WTC11 (cell line): Measurements from ENCODE around the gene ARMC9. TPM values are rescaled to one million over a fixed set of nuclear protein-coding genes. Genes with fewer than 3 reads are reported as not detected.

Experiments used
- ATAC-seq: fragments of 200-7000 bp; cut with Tn5 transposase; 2 replicates; pipeline ENCODE4 v1.10.0; 2021; ENCODE audit warnings: mild to moderate bottlenecking, moderate library complexity
- CTCF ChIA-PET: fragments of 300-600 bp; sonication (Branson Sonifier 250); formaldehyde crosslinking; loops from one replicate; lab custom pipeline; 2021; ENCODE audit warnings: antibody characterized with exemption; lab: Charles Lee
- POLR2A ChIA-PET: fragments of 350-600 bp; sonication (Branson Sonifier 250); formaldehyde crosslinking; loops from one replicate; lab custom pipeline; 2021; ENCODE audit warnings: antibody characterized with exemption; lab: Charles Lee
- DNase-seq: peaks from one replicate; pipeline ENCODE4 v3.0.0; 2021; ENCODE audit warnings: low spot score
- H3K27ac Mint-ChIP-seq: 2 replicates; pipeline ENCODE4 v1.8.0; 2021; ENCODE audit warnings: mixed read lengths
- H3K27me3 Mint-ChIP-seq: 2 replicates; pipeline ENCODE4 v1.8.0; 2021; ENCODE audit warnings: low read depth, mild to moderate bottlenecking, moderate library complexity, mixed read lengths
- H3K36me3 Mint-ChIP-seq: 2 replicates; pipeline ENCODE4 v1.8.0; 2021; ENCODE audit warnings: mixed read lengths
- H3K4me1 Mint-ChIP-seq: 2 replicates; pipeline ENCODE4 v1.8.0; 2022; ENCODE audit warnings: mixed read lengths
- H3K4me3 Mint-ChIP-seq: 2 replicates; pipeline ENCODE4 v1.8.0; 2021; ENCODE audit warnings: mild to moderate bottlenecking, moderate library complexity, mixed read lengths
- H3K9me3 Mint-ChIP-seq: 2 replicates; pipeline ENCODE4 v1.8.0; 2021; ENCODE audit warnings: mixed read lengths
- AR ChIP-seq: fragments of 250-450 bp; sonication (Bioruptor Pico); IDR thresholded peaks from 2 replicates; pipeline ENCODE4 v1.9.0; 2021; ENCODE audit warnings: mild to moderate bottlenecking
- FOXP1 ChIP-seq: sonication (generic); formaldehyde crosslinking; IDR thresholded peaks from 2 replicates; pipeline ENCODE4 v1.8.0; 2022; ENCODE audit warnings: missing genetic modification reagents, mild to moderate bottlenecking, moderate library complexity, borderline replicate concordance
- GTF2I ChIP-seq: fragments of 250-450 bp; sonication (Bioruptor Pico); conservative IDR thresholded peaks from 2 replicates; pipeline ENCODE4 v1.4.0; 2021; ENCODE audit warnings: mild to moderate bottlenecking
- IRF2 ChIP-seq: sonication (generic); formaldehyde crosslinking; IDR thresholded peaks from 2 replicates; pipeline ENCODE4 v1.8.0; 2022; ENCODE audit warnings: low read depth, missing genetic modification reagents, borderline replicate concordance
- MXD4 ChIP-seq: fragments of 250-450 bp; sonication (Bioruptor Pico); IDR thresholded peaks from 2 replicates; pipeline ENCODE4 v1.8.0; 2021; ENCODE audit warnings: mild to moderate bottlenecking, moderate library complexity, borderline replicate concordance
- RORB ChIP-seq: fragments of 250-450 bp; sonication (Bioruptor Pico); IDR thresholded peaks from 2 replicates; pipeline ENCODE4 v1.9.0; 2021; ENCODE audit warnings: mild to moderate bottlenecking
- SMAD4 ChIP-seq: sonication (generic); formaldehyde crosslinking; IDR thresholded peaks from 2 replicates; pipeline ENCODE4 v1.8.0; 2022; ENCODE audit warnings: mild to moderate bottlenecking, missing genetic modification reagents
- ZNF425 ChIP-seq: fragments of 250-450 bp; sonication (Bioruptor Pico); conservative IDR thresholded peaks from 2 replicates; pipeline ENCODE4 v1.9.0; 2021; ENCODE audit warnings: mild to moderate bottlenecking
- total RNA-seq: library from RNA; stranded (reverse); gene quantifications from 3 replicates; pipeline ENCODE4 v1.2.3, GENCODE V29; 2021
- TF ChIP-seq, protein P1 (sequence below): sonication (generic); formaldehyde crosslinking; IDR thresholded peaks from 2 replicates; pipeline ENCODE4 v1.8.1; 2023; ENCODE audit warnings: mild to moderate bottlenecking, moderate library complexity, missing genetic modification reagents
- TF ChIP-seq, protein P2 (sequence below): sonication (generic); formaldehyde crosslinking; IDR thresholded peaks from 2 replicates; pipeline ENCODE4 v1.8.0; 2023; ENCODE audit warnings: mild to moderate bottlenecking, missing genetic modification reagents
- TF ChIP-seq, protein P3 (sequence below): sonication (generic); formaldehyde crosslinking; IDR thresholded peaks from 2 replicates; pipeline ENCODE4 v1.8.1; 2023; ENCODE audit warnings: mild to moderate bottlenecking, missing genetic modification reagents, moderate library complexity
- TF ChIP-seq, protein P4 (sequence below): fragments of 250-450 bp; sonication (Bioruptor Pico); IDR thresholded peaks from 2 replicates; pipeline ENCODE4 v1.8.0; 2021; ENCODE audit warnings: mild to moderate bottlenecking

ARMC9 gene
- total RNA-seq, 1 experiment from 2014 or later, result 34.9 TPM

DNA sequence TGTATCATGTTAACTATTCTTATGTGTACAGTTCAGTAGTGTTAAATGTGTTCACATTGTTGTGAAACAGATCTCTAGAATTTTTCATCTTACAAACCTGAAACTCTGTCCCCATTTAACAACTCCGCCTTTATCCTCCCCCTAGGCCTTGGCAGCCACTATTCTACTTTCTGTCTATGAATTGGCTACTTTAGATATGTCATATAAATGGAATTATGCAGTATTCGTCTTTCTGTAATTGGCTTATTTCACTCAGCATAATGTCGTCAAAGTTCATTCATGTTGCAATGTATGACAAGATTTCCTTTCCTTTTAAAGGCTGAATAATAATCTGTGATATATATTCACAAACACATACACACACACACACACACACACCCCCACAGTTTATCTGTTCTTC is 12.4 kb downstream of the ARMC9 start (continued):
- TF ChIP-seq, protein P1, sequence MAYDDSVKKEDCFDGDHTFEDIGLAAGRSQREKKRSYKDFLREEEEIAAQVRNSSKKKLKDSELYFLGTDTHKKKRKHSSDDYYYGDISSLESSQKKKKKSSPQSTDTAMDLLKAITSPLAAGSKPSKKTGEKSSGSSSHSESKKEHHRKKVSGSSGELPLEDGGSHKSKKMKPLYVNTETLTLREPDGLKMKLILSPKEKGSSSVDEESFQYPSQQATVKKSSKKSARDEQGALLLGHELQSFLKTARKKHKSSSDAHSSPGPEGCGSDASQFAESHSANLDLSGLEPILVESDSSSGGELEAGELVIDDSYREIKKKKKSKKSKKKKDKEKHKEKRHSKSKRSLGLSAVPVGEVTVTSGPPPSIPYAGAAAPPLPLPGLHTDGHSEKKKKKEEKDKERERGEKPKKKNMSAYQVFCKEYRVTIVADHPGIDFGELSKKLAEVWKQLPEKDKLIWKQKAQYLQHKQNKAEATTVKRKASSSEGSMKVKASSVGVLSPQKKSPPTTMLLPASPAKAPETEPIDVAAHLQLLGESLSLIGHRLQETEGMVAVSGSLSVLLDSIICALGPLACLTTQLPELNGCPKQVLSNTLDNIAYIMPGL (CRISPR knock-in tag), result no peak
- TF ChIP-seq AR (CRISPR knock-in tag), result no peak
- TF ChIP-seq ZNF425, result no peak

DNA sequence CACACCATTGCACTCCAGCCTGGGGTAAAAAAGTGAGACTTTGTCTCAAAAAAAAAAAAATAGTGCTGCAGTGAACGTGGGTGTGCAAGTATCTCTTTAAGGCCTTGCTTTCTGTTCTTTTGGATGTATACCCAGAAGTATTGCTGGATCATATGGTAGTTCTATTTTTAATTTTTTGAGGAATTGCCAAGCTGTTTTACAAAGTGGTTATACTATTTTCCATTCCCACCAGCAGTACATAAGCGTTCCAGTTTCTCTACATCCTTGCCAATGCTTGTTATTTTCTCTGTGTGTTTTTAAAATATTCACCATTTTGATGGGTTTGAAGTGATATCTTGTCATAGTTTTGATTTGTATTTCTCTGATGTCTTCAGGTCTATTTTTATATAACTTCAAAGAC is 13.1 kb downstream of the ARMC9 start:
- POLR2A ChIA-PET, result no interaction called here
- TF ChIP-seq SMAD4 (no peak), MXD4 (CRISPR knock-in tag) (no peak), FOXP1 (CRISPR knock-in tag) (no peak), IRF2 (CRISPR knock-in tag) (no peak), GTF2I (no peak), RORB (CRISPR knock-in tag) (no peak)
- TF ChIP-seq, protein P2, sequence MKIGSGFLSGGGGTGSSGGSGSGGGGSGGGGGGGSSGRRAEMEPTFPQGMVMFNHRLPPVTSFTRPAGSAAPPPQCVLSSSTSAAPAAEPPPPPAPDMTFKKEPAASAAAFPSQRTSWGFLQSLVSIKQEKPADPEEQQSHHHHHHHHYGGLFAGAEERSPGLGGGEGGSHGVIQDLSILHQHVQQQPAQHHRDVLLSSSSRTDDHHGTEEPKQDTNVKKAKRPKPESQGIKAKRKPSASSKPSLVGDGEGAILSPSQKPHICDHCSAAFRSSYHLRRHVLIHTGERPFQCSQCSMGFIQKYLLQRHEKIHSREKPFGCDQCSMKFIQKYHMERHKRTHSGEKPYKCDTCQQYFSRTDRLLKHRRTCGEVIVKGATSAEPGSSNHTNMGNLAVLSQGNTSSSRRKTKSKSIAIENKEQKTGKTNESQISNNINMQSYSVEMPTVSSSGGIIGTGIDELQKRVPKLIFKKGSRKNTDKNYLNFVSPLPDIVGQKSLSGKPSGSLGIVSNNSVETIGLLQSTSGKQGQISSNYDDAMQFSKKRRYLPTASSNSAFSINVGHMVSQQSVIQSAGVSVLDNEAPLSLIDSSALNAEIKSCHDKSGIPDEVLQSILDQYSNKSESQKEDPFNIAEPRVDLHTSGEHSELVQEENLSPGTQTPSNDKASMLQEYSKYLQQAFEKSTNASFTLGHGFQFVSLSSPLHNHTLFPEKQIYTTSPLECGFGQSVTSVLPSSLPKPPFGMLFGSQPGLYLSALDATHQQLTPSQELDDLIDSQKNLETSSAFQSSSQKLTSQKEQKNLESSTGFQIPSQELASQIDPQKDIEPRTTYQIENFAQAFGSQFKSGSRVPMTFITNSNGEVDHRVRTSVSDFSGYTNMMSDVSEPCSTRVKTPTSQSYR (CRISPR knock-in tag), result no peak
- TF ChIP-seq, protein P3, sequence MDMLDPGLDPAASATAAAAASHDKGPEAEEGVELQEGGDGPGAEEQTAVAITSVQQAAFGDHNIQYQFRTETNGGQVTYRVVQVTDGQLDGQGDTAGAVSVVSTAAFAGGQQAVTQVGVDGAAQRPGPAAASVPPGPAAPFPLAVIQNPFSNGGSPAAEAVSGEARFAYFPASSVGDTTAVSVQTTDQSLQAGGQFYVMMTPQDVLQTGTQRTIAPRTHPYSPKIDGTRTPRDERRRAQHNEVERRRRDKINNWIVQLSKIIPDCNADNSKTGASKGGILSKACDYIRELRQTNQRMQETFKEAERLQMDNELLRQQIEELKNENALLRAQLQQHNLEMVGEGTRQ (CRISPR knock-in tag), result no peak
- TF ChIP-seq, protein P4, sequence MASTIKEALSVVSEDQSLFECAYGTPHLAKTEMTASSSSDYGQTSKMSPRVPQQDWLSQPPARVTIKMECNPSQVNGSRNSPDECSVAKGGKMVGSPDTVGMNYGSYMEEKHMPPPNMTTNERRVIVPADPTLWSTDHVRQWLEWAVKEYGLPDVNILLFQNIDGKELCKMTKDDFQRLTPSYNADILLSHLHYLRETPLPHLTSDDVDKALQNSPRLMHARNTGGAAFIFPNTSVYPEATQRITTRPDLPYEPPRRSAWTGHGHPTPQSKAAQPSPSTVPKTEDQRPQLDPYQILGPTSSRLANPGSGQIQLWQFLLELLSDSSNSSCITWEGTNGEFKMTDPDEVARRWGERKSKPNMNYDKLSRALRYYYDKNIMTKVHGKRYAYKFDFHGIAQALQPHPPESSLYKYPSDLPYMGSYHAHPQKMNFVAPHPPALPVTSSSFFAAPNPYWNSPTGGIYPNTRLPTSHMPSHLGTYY (CRISPR knock-in tag), result no peak
- TF ChIP-seq, all 79 proteins: peak for 0
- no peak overlapping the region for H3K27ac Mint-ChIP-seq
- DNase-seq (no peak), ATAC-seq (no peak)
- H3K9me3 Mint-ChIP-seq, result no peaks in the 10 kb centered on the region
- CTCF ChIA-PET, result interaction anchor here (0.7 kb wide), 1 partner anchor 142 kb away, joined by 3 read pairs; no protein-coding TSS in a partner anchor
- H3K36me3 Mint-ChIP-seq, result peaks cover 32% of the 10 kb centered on the region
- no peak overlapping the region for H3K4me3 Mint-ChIP-seq
- H3K4me1 Mint-ChIP-seq, result peaks cover 4% of the 10 kb centered on the region; the same call in 1 of the 2 replicates
- H3K27me3 Mint-ChIP-seq, result no peaks in the 10 kb centered on the region
